HEK293 (cell line): ENCODE data around the gene HSD17B12.

ENCODE experiments used
- FEZF1 ChIP-seq: fragments of 450-650 bp; formaldehyde crosslinking; IDR thresholded peaks from 2 replicates; pipeline ENCODE4 v1.5.1; 2016; ENCODE audit warnings: missing biosample characterization, missing genetic modification characterization
- MYNN ChIP-seq: fragments of 450-650 bp; formaldehyde crosslinking; IDR thresholded peaks from 2 replicates; pipeline ENCODE4 v1.5.1; 2016; ENCODE audit warnings: missing biosample characterization, missing genetic modification characterization, borderline replicate concordance
- RBAK ChIP-seq: fragments of 450-650 bp; formaldehyde crosslinking; IDR thresholded peaks from 2 replicates; pipeline ENCODE4 v1.5.1; 2016; ENCODE audit warnings: missing biosample characterization, missing genetic modification characterization
- SALL2 ChIP-seq: fragments of 450-650 bp; formaldehyde crosslinking; IDR thresholded peaks from 2 replicates; pipeline ENCODE4 v1.5.0; 2017; ENCODE audit warnings: missing biosample characterization, mild to moderate bottlenecking, missing genetic modification characterization, borderline replicate concordance
- SCRT1 ChIP-seq: fragments of 450-650 bp; formaldehyde crosslinking; IDR thresholded peaks from 2 replicates; pipeline ENCODE4 v1.5.1; 2016; ENCODE audit warnings: missing biosample characterization, missing genetic modification characterization, borderline replicate concordance
- SCRT2 ChIP-seq: fragments of 450-650 bp; formaldehyde crosslinking; IDR thresholded peaks from 2 replicates; pipeline ENCODE4 v1.5.1; 2016; ENCODE audit warnings: missing biosample characterization, missing genetic modification characterization
- SETDB1 ChIP-seq: IDR thresholded peaks from one replicate; pipeline ENCODE4 v1.6.1; 2017; ENCODE audit warnings: mild to moderate bottlenecking, low read length, moderate library complexity, mixed read lengths; ENCODE audit not compliant: insufficient read length
- ZBTB48 ChIP-seq: fragments of 450-650 bp; formaldehyde crosslinking; IDR thresholded peaks from 2 replicates; pipeline ENCODE4 v1.5.1; 2016; ENCODE audit warnings: missing biosample characterization, missing genetic modification characterization
- ZBTB7A ChIP-seq: fragments of 450-650 bp; formaldehyde crosslinking; IDR thresholded peaks from 2 replicates; pipeline ENCODE4 v1.5.1; 2016; ENCODE audit warnings: low read depth, missing biosample characterization, missing genetic modification characterization
- ZFP37 ChIP-seq: fragments of 450-650 bp; formaldehyde crosslinking; IDR thresholded peaks from 2 replicates; pipeline ENCODE4 v1.5.1; 2016; ENCODE audit warnings: missing biosample characterization, missing genetic modification characterization
- ZFP69B ChIP-seq: fragments of 450-650 bp; formaldehyde crosslinking; IDR thresholded peaks from 2 replicates; pipeline ENCODE4 v1.5.1; 2016; ENCODE audit warnings: missing biosample characterization, missing genetic modification characterization
- ZNF112 ChIP-seq: fragments of 450-650 bp; formaldehyde crosslinking; IDR thresholded peaks from 2 replicates; pipeline ENCODE4 v1.5.0; 2017; ENCODE audit warnings: missing biosample characterization, missing genetic modification characterization
- ZNF146 ChIP-seq: fragments of 450-650 bp; formaldehyde crosslinking; IDR thresholded peaks from 2 replicates; pipeline ENCODE4 v1.5.1; 2016; ENCODE audit warnings: missing biosample characterization, missing genetic modification characterization
- ZNF214 ChIP-seq: fragments of 450-650 bp; formaldehyde crosslinking; IDR thresholded peaks from 2 replicates; pipeline ENCODE4 v1.5.1; 2017; ENCODE audit warnings: missing biosample characterization, mild to moderate bottlenecking, missing genetic modification characterization, borderline replicate concordance
- ZNF239 ChIP-seq: fragments of 450-650 bp; formaldehyde crosslinking; IDR thresholded peaks from 2 replicates; pipeline ENCODE4 v1.5.1; 2016; ENCODE audit warnings: missing biosample characterization, missing genetic modification characterization
- ZNF274 ChIP-seq, 2 experiments: fragments of 200-500 bp in 1 of 2; fragments of 450-650 bp in 1 of 2; sonication (Bioruptor generic) in 1 of 2; formaldehyde crosslinking in 1 of 2; IDR thresholded peaks; 2 replicates each; pipeline versions ENCODE4 v1.5.1 to v1.6.1; 2014 to 2016; ENCODE audit warnings: borderline replicate concordance in 1 of 2, inconsistent platforms in 1 of 2, low read length in 1 of 2, missing biosample characterization in 1 of 2, missing genetic modification characterization in 1 of 2
- ZNF391 ChIP-seq: fragments of 450-650 bp; formaldehyde crosslinking; IDR thresholded peaks from 2 replicates; pipeline ENCODE4 v1.5.1; 2016; ENCODE audit warnings: low read depth, missing biosample characterization, missing genetic modification characterization, borderline replicate concordance
- ZNF404 ChIP-seq: fragments of 450-650 bp; formaldehyde crosslinking; IDR thresholded peaks from 2 replicates; pipeline ENCODE4 v1.5.1; 2017; ENCODE audit warnings: missing biosample characterization, missing genetic modification characterization
- ZNF561 ChIP-seq: fragments of 450-650 bp; IDR thresholded peaks from 2 replicates; pipeline ENCODE4 v1.5.1; 2018; ENCODE audit warnings: missing biosample characterization, missing genetic modification characterization, borderline replicate concordance
- ZNF621 ChIP-seq: fragments of 450-650 bp; formaldehyde crosslinking; IDR thresholded peaks from 2 replicates; pipeline ENCODE4 v1.5.1; 2017; ENCODE audit warnings: missing biosample characterization, missing genetic modification characterization
- ZNF626 ChIP-seq: fragments of 450-650 bp; sonication (Bioruptor Pico); formaldehyde crosslinking; IDR thresholded peaks from 2 replicates; pipeline ENCODE4 v1.5.1; 2018; ENCODE audit warnings: missing biosample characterization, missing genetic modification characterization, inconsistent platforms
- ZNF629 ChIP-seq: fragments of 450-650 bp; formaldehyde crosslinking; IDR thresholded peaks from 2 replicates; pipeline ENCODE4 v1.5.1; 2017; ENCODE audit warnings: missing biosample characterization, missing genetic modification characterization
- ZNF76 ChIP-seq: fragments of 450-650 bp; formaldehyde crosslinking; IDR thresholded peaks from 2 replicates; pipeline ENCODE4; 2016; ENCODE audit warnings: low read depth, missing biosample characterization, missing genetic modification characterization, borderline replicate concordance
- ZNF837 ChIP-seq: fragments of 450-650 bp; formaldehyde crosslinking; IDR thresholded peaks from 2 replicates; pipeline ENCODE4 v1.5.1; 2016; ENCODE audit warnings: missing biosample characterization, missing genetic modification characterization
- ZXDB ChIP-seq: fragments of 450-650 bp; formaldehyde crosslinking; IDR thresholded peaks from 2 replicates; pipeline ENCODE4 v1.5.1; 2016; ENCODE audit warnings: missing biosample characterization, missing genetic modification characterization
- TF ChIP-seq, protein P1 (sequence below): fragments of 450-650 bp; formaldehyde crosslinking; IDR thresholded peaks from 2 replicates; pipeline ENCODE4 v1.5.1; 2016; ENCODE audit warnings: missing biosample characterization, missing genetic modification characterization
- TF ChIP-seq, protein P2 (sequence below): fragments of 450-650 bp; formaldehyde crosslinking; IDR thresholded peaks from 2 replicates; pipeline ENCODE4 v1.5.1; 2017; ENCODE audit warnings: missing biosample characterization, missing genetic modification characterization
- TF ChIP-seq, protein P3 (sequence below): fragments of 450-650 bp; formaldehyde crosslinking; IDR thresholded peaks from 2 replicates; pipeline ENCODE4 v1.5.1; 2017; ENCODE audit warnings: missing biosample characterization, missing genetic modification characterization
- TF ChIP-seq, protein P4 (sequence below): fragments of 450-650 bp; IDR thresholded peaks from 2 replicates; pipeline ENCODE4 v1.5.1; 2018; ENCODE audit warnings: missing biosample characterization, missing genetic modification characterization
- TF ChIP-seq, protein P5 (sequence below): fragments of 450-650 bp; formaldehyde crosslinking; IDR thresholded peaks from 2 replicates; pipeline ENCODE4 v1.5.1; 2016; ENCODE audit warnings: missing biosample characterization, missing genetic modification characterization

The HSD17B12 gene

GRCh38 chr11:43643898-43644620, 36.5 kb upstream of the HSD17B12 start (continued):
- TF ChIP-seq, protein P1, sequence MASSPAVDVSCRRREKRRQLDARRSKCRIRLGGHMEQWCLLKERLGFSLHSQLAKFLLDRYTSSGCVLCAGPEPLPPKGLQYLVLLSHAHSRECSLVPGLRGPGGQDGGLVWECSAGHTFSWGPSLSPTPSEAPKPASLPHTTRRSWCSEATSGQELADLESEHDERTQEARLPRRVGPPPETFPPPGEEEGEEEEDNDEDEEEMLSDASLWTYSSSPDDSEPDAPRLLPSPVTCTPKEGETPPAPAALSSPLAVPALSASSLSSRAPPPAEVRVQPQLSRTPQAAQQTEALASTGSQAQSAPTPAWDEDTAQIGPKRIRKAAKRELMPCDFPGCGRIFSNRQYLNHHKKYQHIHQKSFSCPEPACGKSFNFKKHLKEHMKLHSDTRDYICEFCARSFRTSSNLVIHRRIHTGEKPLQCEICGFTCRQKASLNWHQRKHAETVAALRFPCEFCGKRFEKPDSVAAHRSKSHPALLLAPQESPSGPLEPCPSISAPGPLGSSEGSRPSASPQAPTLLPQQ (tag by site-specific recombination) = 0 out of 2 replicates have a peak, but pooled peaks have one; percentile 23
- TF ChIP-seq SALL2 (tag by site-specific recombination) = no peak
- TF ChIP-seq ZNF112 (tag by site-specific recombination) = no peak
- no peak for TF ChIP-seq ZNF214 (tag by site-specific recombination)
- TF ChIP-seq ZNF629 (tag by site-specific recombination) = no peak
- peak; percentile 93 for TF ChIP-seq SCRT1 (tag by site-specific recombination)
- TF ChIP-seq ZNF76 (tag by site-specific recombination) = peak; percentile 99
- no peak for TF ChIP-seq FEZF1 (tag by site-specific recombination)
- TF ChIP-seq ZFP37 (tag by site-specific recombination) = peak; percentile 83; the same call in 1 of the 2 replicates
- no peak for TF ChIP-seq RBAK (tag by site-specific recombination)
- TF ChIP-seq, protein P2, sequence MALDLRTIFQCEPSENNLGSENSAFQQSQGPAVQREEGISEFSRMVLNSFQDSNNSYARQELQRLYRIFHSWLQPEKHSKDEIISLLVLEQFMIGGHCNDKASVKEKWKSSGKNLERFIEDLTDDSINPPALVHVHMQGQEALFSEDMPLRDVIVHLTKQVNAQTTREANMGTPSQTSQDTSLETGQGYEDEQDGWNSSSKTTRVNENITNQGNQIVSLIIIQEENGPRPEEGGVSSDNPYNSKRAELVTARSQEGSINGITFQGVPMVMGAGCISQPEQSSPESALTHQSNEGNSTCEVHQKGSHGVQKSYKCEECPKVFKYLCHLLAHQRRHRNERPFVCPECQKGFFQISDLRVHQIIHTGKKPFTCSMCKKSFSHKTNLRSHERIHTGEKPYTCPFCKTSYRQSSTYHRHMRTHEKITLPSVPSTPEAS (tag by site-specific recombination) = no peak
- TF ChIP-seq ZNF274 (IDR thresholded peaks at IDR 0.05; ENCODE audit: low read length) = no peak
- no peak for TF ChIP-seq ZNF274 (tag by site-specific recombination; IDR thresholded peaks at IDR 0.05; ENCODE audit: borderline replicate concordance)
- no peak for TF ChIP-seq ZNF621 (tag by site-specific recombination)
- TF ChIP-seq SCRT2 (tag by site-specific recombination) = peak; percentile 99
- TF ChIP-seq ZBTB7A = no peak
- TF ChIP-seq ZNF146 = peak; percentile 23; the same call in 1 of the 2 replicates
- TF ChIP-seq, protein P3, sequence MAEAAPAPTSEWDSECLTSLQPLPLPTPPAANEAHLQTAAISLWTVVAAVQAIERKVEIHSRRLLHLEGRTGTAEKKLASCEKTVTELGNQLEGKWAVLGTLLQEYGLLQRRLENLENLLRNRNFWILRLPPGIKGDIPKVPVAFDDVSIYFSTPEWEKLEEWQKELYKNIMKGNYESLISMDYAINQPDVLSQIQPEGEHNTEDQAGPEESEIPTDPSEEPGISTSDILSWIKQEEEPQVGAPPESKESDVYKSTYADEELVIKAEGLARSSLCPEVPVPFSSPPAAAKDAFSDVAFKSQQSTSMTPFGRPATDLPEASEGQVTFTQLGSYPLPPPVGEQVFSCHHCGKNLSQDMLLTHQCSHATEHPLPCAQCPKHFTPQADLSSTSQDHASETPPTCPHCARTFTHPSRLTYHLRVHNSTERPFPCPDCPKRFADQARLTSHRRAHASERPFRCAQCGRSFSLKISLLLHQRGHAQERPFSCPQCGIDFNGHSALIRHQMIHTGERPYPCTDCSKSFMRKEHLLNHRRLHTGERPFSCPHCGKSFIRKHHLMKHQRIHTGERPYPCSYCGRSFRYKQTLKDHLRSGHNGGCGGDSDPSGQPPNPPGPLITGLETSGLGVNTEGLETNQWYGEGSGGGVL (tag by site-specific recombination) = no peak
- TF ChIP-seq ZNF837 (tag by site-specific recombination) = no peak
- TF ChIP-seq ZNF626 (tag by site-specific recombination) = no peak
- TF ChIP-seq, protein P4, sequence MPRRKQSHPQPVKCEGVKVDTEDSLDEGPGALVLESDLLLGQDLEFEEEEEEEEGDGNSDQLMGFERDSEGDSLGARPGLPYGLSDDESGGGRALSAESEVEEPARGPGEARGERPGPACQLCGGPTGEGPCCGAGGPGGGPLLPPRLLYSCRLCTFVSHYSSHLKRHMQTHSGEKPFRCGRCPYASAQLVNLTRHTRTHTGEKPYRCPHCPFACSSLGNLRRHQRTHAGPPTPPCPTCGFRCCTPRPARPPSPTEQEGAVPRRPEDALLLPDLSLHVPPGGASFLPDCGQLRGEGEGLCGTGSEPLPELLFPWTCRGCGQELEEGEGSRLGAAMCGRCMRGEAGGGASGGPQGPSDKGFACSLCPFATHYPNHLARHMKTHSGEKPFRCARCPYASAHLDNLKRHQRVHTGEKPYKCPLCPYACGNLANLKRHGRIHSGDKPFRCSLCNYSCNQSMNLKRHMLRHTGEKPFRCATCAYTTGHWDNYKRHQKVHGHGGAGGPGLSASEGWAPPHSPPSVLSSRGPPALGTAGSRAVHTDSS (tag by site-specific recombination) = no peak
- peak; percentile 23; the same call in 1 of the 2 replicates for TF ChIP-seq ZFP69B (tag by site-specific recombination)
- peak; percentile 73 for TF ChIP-seq ZXDB (tag by site-specific recombination)
- TF ChIP-seq ZBTB48 (tag by site-specific recombination) = 0 out of 2 replicates have a peak, but pooled peaks have one; percentile 34
- TF ChIP-seq ZNF561 (tag by site-specific recombination) = no peak
- no peak for TF ChIP-seq ZNF239 (tag by site-specific recombination)
- TF ChIP-seq, protein P5, sequence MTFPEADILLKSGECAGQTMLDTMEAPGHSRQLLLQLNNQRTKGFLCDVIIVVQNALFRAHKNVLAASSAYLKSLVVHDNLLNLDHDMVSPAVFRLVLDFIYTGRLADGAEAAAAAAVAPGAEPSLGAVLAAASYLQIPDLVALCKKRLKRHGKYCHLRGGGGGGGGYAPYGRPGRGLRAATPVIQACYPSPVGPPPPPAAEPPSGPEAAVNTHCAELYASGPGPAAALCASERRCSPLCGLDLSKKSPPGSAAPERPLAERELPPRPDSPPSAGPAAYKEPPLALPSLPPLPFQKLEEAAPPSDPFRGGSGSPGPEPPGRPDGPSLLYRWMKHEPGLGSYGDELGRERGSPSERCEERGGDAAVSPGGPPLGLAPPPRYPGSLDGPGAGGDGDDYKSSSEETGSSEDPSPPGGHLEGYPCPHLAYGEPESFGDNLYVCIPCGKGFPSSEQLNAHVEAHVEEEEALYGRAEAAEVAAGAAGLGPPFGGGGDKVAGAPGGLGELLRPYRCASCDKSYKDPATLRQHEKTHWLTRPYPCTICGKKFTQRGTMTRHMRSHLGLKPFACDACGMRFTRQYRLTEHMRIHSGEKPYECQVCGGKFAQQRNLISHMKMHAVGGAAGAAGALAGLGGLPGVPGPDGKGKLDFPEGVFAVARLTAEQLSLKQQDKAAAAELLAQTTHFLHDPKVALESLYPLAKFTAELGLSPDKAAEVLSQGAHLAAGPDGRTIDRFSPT (tag by site-specific recombination) = 0 out of 2 replicates have a peak, but pooled peaks have one; percentile 15
- TF ChIP-seq SETDB1 = peak; percentile 14
- TF ChIP-seq ZNF391 = no peak
- TF ChIP-seq ZNF404 = no peak
- no peak for TF ChIP-seq MYNN (tag by site-specific recombination)
